ENCODE data around the gene IFNW1.

Gene IFNW1

GRCh38 chr9:21110708-21111576 lies 30.7 kb downstream of the IFNW1 start:
- no peak for DNase-seq (ENCODE audit: low read depth)

DNA sequence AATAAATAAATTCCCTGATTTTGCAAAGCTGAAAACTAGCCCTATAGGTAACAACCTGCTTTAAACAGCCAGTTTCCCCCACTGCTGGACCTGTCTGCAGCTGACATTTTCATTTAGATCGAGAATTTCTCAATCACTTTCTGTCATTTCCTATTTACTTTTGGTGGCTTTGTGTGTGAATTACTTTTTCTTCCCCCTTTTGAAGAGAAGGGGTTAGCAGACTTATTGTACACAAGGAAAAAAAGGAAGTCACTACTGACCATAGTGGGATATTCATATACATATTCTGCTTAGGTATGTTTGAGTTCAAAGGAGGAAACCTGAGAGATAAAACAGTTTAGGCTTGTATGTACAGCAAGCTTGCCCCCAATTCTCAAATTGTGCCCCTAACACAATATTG lies 36.8 kb downstream of the IFNW1 start:
- no peak for DNase-seq (ENCODE audit: low read depth)

DNA sequence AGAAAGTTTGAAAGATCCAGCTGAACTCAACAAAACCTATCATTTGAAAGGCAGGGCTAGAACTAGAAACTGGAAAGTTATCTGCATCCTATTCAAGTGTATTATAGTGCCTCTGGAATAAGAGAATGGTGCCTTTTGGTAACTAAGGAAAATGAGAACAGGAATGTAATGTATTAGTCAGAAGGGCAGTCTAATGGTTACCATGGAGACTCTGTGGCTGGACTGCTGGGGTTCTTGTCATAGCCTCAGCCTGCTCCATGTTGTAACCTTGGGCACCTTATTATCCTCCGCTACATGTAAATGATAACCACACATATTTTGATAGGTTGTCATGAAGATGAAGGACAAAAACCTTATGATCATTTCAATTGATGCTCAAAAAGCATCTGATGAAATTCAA lies 39.3 kb downstream of the IFNW1 start:
- no peak for DNase-seq (ENCODE audit: low read depth)

DNA sequence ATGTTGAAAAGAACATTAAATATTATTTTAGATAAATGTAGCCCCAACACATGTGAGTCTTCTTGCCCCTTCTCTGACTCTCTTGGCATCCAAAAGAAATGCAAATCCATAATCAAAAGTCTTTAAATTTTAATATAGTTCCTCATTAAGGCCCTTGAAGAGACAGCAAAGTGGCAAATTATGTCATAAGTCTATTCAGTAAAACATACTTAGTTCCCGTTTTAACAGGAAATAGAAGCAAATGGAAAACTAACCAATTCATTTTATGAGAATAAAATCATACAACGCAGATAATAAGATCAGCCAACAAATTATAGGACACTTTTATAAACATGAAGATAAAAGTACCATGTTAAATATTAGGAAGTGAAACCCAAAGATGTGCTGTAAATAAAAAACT lies 43.8 kb downstream of the IFNW1 start:
- DNase-seq (ENCODE audit: low read depth) = no peak

DNA sequence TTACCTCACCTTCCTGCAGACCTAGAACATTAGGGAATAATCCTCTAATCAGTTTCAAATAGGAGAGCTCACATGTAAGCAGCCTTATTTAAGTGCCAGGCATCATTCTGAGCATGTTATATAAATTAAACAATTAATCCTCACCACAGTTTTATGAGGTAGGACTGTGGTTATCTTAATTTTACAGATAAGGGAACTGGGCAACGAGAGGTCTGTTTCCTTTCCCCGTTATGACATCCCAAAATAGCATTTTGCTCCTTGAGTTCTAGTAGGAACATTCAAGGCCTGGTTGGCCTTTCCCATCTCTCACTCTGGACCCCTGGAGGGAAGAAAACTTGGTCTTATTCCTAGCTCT lies 44.8 kb downstream of the IFNW1 start:
- no peak for DNase-seq (ENCODE audit: low read depth)

DNA sequence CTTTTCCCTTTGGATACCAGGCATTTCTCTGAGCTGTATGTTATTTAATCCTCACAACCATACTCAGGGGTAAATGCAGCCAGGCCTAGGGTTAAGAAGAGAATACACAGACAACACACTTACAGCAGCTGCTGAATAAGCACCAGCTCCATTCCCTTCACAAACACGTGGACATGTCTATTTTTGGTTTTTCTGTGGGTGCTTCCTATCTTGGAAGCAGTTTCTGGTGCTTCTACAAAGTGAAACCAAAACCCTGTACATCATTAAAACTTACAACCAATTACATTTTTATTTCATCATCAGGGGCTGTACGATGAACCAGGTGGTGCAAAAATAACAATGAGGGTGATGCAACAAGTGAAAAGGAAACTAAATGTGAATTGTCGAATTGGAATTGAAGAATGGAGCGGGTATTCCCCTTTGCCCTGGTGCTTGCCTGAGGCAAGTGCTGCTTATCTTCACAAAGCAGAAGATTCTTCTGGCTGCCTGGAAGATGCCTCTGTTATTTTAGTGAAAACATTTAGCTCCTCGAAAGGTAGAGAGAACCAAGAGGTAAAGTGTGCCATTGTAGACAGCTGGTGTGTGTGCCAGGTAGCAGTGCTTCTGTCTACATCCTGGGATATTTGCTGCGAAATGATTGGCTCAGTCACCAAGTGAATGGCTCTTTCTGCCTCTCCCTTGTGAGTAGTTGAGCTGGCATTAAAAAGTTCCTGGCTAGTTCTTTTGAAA lies 45.3 kb downstream of the IFNW1 start:
- no peak for DNase-seq (ENCODE audit: low read depth)

DNA sequence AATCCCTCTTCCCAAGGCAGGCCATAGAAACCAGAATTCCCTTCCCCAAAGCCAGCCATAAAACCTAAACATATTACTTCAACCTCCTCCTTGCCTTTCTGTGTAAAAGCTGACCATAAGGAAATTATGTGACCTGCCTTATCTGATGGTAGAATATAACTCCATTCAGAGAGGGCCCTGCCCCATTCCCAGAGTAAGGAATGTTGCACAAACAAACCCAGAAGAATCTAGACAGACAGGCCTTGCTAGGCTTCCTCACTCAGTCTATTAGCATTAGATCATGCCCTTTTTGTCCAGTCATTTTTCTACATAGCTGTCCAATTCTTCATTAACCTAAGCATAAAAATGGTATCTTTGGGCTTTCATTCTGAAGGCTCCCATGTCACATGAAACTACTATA lies 46.1 kb downstream of the IFNW1 start:
- no peak for DNase-seq (ENCODE audit: low read depth)

All from activated T-helper 1 cell treated with Interleukin-2 at 50 U/mL for 16 hours (primary cell).